ENCODE results near the gene JOSD2. TPM values are rescaled to one million over a fixed set of nuclear protein-coding genes. Genes with fewer than 3 reads are reported as not detected.

The JOSD2 gene
- total RNA-seq, 4 donors from 2014 or later, result 26.3 to 45.1 (median 34.9) TPM

DNA sequence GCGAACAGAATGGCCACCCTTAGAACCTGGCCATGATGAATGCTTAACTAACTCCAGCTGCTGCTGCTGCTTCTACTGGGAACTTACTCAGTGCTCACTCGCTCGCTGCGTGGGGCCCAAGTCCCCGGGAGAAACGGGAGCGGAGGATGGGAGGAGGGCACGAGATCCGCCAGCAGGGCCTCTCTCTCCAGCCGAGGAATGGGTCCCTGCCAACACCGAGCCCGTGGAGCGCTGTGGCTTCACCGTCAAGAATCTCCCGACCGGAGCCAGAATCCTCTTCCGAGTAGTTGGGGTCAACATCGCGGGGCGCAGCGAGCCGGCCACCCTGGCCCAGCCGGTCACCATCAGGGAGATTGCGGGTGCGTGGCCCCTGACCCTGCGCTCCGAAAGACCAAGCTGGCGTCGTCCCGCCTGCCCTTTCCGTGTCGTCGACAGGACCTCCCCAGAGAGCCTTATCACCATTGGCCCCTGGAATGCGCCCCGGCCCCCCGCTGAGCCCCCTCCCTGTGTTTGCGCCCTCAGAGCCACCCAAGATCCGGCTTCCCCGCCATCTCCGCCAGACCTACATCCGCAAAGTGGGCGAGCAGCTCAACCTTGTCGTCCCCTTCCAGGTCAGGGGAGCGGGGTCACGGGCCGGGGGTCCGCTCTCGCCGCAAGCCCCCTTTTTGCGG lies 52.5 kb downstream of the JOSD2 start:
- Histone ChIP-seq H3K4me1 (no peaks in the 10 kb centered on the region), H3K27me3 (peaks cover 0 to 71% (median 5%) of the 10 kb centered on the region in 4 donors), H3K36me3 (no peaks in the 10 kb centered on the region), H3K9me3 (no peaks in the 10 kb centered on the region), H3K4me3 (no peak overlapping the region), H3K27ac (no peak overlapping the region)
- 36 to 41% methylated on average over 16 to 21 of the region's 50 CpGs for WGBS, 2 donors
- intact Hi-C loops (cut with DNase I), result no loop called here
- no peak for DNase-seq
- TF ChIP-seq, protein P1, sequence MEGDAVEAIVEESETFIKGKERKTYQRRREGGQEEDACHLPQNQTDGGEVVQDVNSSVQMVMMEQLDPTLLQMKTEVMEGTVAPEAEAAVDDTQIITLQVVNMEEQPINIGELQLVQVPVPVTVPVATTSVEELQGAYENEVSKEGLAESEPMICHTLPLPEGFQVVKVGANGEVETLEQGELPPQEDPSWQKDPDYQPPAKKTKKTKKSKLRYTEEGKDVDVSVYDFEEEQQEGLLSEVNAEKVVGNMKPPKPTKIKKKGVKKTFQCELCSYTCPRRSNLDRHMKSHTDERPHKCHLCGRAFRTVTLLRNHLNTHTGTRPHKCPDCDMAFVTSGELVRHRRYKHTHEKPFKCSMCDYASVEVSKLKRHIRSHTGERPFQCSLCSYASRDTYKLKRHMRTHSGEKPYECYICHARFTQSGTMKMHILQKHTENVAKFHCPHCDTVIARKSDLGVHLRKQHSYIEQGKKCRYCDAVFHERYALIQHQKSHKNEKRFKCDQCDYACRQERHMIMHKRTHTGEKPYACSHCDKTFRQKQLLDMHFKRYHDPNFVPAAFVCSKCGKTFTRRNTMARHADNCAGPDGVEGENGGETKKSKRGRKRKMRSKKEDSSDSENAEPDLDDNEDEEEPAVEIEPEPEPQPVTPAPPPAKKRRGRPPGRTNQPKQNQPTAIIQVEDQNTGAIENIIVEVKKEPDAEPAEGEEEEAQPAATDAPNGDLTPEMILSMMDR (IDR thresholded peaks at IDR 0.05), result no peak
- no peak for TF ChIP-seq POLR2A (IDR thresholded peaks at IDR 0.05)

DNA sequence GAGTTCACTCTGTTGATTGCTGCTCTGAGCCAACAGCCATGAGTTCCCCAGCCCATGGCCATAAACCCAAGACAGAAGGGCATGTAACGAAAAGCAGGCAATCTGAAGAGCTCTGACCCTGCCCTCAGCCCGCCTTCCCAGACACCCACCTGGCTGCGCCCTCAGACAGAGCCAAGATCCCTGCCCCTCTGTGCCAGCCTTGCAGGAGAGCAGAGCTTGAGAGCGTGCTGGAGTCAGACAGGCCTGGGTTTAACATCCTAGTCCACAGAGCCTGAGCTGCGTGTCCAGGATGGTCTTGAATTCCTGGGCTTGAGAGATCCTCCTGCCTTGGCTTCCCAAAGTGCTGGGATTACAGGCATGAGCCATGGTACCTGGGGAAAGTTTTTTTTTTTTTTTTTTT lies 53.7 kb downstream of the JOSD2 start:
- Histone ChIP-seq H3K9me3 (no peaks in the 10 kb centered on the region), H3K27ac (no peak overlapping the region), H3K4me1 (no peaks in the 10 kb centered on the region), H3K4me3 (no peak overlapping the region), H3K27me3 (peaks cover 0 to 62% (median 5%) of the 10 kb centered on the region in 4 donors), H3K36me3 (no peaks in the 10 kb centered on the region)
- 65 to 83% methylated on average over 2 to 3 of the region's 5 CpGs for WGBS, 2 donors
- intact Hi-C loops (cut with DNase I), result no loop called here
- no peak for TF ChIP-seq POLR2A (IDR thresholded peaks at IDR 0.05)
- TF ChIP-seq, protein P1 (IDR thresholded peaks at IDR 0.05), result no peak
- no peak for DNase-seq

Other genes starting within 250 kb of the JOSD2 start
- gene KCNC3, start 181.8 kb downstream of the JOSD2 start, total RNA-seq, result under 1 TPM in 3 of 4 donors, not detected in 1; 0.48 to 0.87 (median 0.57) TPM
- under 1 TPM in 1 of 4 donors, not detected in 3; 0.38 TPM for gene NAPSA, start 145.6 kb downstream of the JOSD2 start, total RNA-seq
- 10 to 100 TPM; 48.6 to 84.1 (median 68.1) TPM for gene NR1H2, start 134.7 kb downstream of the JOSD2 start, total RNA-seq
- gene POLD1, start 126.8 kb downstream of the JOSD2 start, total RNA-seq, result 10 to 100 TPM; 14.0 to 18.8 (median 17.6) TPM
- gene SPIB, start 92.3 kb downstream of the JOSD2 start, total RNA-seq, result under 1 TPM in 1 of 4 donors, not detected in 3; 0.32 TPM
- gene MYBPC2, start 78.3 kb downstream of the JOSD2 start, total RNA-seq, result under 1 TPM in 1 of 4 donors, not detected in 3; 0.19 TPM
- 10 to 100 TPM; 50.2 to 76.1 (median 59.7) TPM for gene EMC10, start 34.7 kb downstream of the JOSD2 start, total RNA-seq
- gene GARIN5A, start 34.3 kb downstream of the JOSD2 start, total RNA-seq, result 1 to 10 TPM in 3 of 4 donors, under 1 TPM in 1; 0.53 to 2.0 (median 1.5) TPM
- not detected for gene ASPDH, start 2.7 kb upstream of the JOSD2 start, total RNA-seq
- 1 to 10 TPM in 1 of 4 donors, under 1 TPM in 3; 0.18 to 1.5 (median 0.44) TPM for gene LRRC4B, start 57.2 kb upstream of the JOSD2 start, total RNA-seq
- gene SYT3, start 128.7 kb upstream of the JOSD2 start, total RNA-seq, result 1 to 10 TPM in 1 of 4 donors, under 1 TPM in 1, not detected in 2; 0.53 to 2.2 TPM
- gene C19orf81, start 138.3 kb upstream of the JOSD2 start, total RNA-seq, result not detected
- under 1 TPM in 1 of 4 donors, not detected in 3; 0.06 TPM for gene SHANK1, start 208.6 kb upstream of the JOSD2 start, total RNA-seq
- 10 to 100 TPM in 1 of 4 donors, 1 to 10 TPM in 2, under 1 TPM in 1; 0.80 to 11.1 (median 3.9) TPM for gene CLEC11A, start 212.2 kb upstream of the JOSD2 start, total RNA-seq

Data from esophagus squamous epithelium (tissue), 5 donors.